ENCODE results near the gene ACP2. TPM values are rescaled to one million over a fixed set of nuclear protein-coding genes. Genes with fewer than 3 reads are reported as not detected.
A peak's percentile ranks its signal among the peaks of the same experiment; 100 is the strongest.

The ACP2 gene
- total and polyA plus RNA-seq, 4 donors: 40.3 to 94.4 (median 79.3) TPM

DNA sequence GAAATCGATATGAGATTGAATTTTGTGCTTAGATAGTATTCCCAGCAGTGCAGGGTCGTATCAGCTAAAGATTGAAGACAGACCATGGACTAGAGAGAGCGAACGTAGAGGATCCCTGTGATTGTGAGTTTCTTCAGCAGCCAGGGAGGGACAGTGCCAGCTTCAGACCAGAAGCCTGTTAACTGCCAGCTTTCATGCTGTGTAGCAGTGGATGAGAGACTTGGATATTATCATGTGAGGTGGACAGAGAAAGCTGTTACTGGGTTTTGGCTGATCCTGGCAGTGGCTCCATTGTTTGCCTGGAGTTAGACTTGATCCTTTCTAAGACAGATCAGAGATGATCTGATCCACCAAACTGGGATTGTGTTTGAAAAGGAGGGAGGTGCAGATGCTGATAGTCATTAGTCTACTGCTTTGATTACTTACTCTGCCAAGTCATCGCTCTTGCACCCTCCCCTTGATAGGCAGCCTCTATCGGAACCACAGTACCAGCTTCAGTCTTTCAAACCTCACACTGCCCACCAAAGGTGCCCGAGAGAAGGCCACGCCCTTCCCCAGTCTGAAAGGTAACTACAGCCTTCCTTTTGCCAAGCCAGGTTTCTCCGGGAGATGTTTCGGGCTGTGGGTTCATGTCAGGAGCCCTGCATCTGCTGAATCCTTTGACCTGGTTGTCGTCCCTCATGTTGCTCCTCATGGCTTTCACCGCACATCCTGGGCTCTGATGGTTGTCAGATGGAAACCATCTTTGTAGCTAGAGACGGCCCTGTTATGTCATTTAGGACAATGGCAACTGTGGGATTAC lies 37.6 kb upstream of the ACP2 start (continued):
- TF ChIP-seq, protein P1, sequence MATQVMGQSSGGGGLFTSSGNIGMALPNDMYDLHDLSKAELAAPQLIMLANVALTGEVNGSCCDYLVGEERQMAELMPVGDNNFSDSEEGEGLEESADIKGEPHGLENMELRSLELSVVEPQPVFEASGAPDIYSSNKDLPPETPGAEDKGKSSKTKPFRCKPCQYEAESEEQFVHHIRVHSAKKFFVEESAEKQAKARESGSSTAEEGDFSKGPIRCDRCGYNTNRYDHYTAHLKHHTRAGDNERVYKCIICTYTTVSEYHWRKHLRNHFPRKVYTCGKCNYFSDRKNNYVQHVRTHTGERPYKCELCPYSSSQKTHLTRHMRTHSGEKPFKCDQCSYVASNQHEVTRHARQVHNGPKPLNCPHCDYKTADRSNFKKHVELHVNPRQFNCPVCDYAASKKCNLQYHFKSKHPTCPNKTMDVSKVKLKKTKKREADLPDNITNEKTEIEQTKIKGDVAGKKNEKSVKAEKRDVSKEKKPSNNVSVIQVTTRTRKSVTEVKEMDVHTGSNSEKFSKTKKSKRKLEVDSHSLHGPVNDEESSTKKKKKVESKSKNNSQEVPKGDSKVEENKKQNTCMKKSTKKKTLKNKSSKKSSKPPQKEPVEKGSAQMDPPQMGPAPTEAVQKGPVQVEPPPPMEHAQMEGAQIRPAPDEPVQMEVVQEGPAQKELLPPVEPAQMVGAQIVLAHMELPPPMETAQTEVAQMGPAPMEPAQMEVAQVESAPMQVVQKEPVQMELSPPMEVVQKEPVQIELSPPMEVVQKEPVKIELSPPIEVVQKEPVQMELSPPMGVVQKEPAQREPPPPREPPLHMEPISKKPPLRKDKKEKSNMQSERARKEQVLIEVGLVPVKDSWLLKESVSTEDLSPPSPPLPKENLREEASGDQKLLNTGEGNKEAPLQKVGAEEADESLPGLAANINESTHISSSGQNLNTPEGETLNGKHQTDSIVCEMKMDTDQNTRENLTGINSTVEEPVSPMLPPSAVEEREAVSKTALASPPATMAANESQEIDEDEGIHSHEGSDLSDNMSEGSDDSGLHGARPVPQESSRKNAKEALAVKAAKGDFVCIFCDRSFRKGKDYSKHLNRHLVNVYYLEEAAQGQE (IDR thresholded peaks at IDR 0.05): no peak

DNA sequence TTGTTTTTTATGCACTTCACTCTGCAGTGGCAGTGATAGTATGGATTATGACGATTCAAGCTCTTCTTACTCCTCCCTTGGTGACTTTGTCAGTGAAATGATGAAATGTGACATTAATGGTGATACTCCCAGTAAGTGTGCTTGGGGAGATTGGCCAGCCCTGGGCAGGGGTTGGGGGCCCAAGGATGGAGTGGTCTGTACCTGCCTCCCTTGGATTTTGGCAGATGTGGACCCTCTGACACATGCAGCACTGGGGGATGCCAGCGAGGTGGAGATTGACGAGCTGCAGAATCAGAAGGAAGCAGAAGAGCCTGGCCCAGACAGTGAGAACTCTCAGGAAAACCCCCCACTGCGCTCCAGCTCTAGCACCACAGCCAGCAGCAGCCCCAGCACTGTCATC lies 35.5 kb upstream of the ACP2 start:
- no peak overlapping the region for H3K9ac ChIP-seq (ENCODE audit: low read depth in 1 of 2, low read length in 2 of 2)
- peaks cover 2 to 8% (median 7%) of the 10 kb centered on the region in 4 donors for H3K4me1 ChIP-seq (ENCODE audit: control insufficient read depth in 4 of 4, insufficient read depth in 4 of 4, low read length in 3 of 4)
- no peak for TF ChIP-seq HNF4A (conservative IDR thresholded peaks at IDR 0.05)
- no peak for TF ChIP-seq HNF4G (IDR thresholded peaks at IDR 0.05)
- TF ChIP-seq FOXA2 (IDR thresholded peaks at IDR 0.05): no peak
- TF ChIP-seq FOXA1 (IDR thresholded peaks at IDR 0.05): no peak
- TF ChIP-seq, protein P2, sequence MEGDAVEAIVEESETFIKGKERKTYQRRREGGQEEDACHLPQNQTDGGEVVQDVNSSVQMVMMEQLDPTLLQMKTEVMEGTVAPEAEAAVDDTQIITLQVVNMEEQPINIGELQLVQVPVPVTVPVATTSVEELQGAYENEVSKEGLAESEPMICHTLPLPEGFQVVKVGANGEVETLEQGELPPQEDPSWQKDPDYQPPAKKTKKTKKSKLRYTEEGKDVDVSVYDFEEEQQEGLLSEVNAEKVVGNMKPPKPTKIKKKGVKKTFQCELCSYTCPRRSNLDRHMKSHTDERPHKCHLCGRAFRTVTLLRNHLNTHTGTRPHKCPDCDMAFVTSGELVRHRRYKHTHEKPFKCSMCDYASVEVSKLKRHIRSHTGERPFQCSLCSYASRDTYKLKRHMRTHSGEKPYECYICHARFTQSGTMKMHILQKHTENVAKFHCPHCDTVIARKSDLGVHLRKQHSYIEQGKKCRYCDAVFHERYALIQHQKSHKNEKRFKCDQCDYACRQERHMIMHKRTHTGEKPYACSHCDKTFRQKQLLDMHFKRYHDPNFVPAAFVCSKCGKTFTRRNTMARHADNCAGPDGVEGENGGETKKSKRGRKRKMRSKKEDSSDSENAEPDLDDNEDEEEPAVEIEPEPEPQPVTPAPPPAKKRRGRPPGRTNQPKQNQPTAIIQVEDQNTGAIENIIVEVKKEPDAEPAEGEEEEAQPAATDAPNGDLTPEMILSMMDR (IDR thresholded peaks at IDR 0.05; ENCODE audit: low read depth, low read length, missing input control): no peak
- no peak for TF ChIP-seq RXRA (IDR thresholded peaks at IDR 0.05)
- no peak for TF ChIP-seq GABPA (IDR thresholded peaks at IDR 0.05 in 1 of 2, conservative IDR thresholded peaks at IDR 0.05 in 1 of 2)
- TF ChIP-seq YY1 (IDR thresholded peaks at IDR 0.05): no peak

DNA sequence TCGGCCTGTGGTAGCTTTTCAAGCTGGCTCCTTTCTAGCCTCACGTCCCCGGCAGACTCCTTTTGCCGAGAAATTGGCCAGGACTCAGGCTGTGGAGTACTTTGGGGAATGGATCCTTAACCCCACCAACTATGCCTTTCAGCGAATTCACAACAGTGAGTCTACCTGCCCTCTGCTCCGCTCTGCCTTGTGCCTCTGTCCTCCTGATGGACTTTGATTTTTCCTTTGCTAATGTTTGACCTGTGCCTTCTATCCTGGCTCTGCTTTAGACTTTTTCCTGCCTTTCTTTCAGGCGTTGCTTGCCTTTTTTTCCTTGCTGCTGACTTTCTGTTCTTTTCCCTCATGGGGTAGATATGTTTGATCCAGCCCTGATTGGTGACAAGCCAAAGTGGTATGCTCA lies 33.8 kb upstream of the ACP2 start:
- H3K27me3 ChIP-seq (ENCODE audit: control insufficient read depth in 4 of 4, insufficient read depth in 4 of 4, low read length in 3 of 4): no peaks in the 10 kb centered on the region
- no peak overlapping the region for H3K9ac ChIP-seq (ENCODE audit: low read depth in 1 of 2, low read length in 2 of 2)
- peaks cover 12 to 65% (median 51%) of the 10 kb centered on the region in 4 donors for H3K36me3 ChIP-seq (ENCODE audit: control insufficient read depth in 4 of 4, insufficient read depth in 3 of 4, low read depth in 1 of 4, low read length in 3 of 4)
- H3K27ac ChIP-seq (ENCODE audit: low read depth in 1 of 2, low read length in 2 of 2): peak overlapping the region in 1 of 2 donors; percentile 42
- WGBS: 50% methylated on average over 7 of the region's 7 CpGs
- H3K4me3 ChIP-seq (ENCODE audit: low read depth in 1 of 3, low read length in 3 of 3): no peak overlapping the region
- H3K9me3 ChIP-seq (ENCODE audit: control insufficient read depth in 4 of 4, low read length in 3 of 4): no peaks in the 10 kb centered on the region
- H3K4me1 ChIP-seq (ENCODE audit: control insufficient read depth in 4 of 4, insufficient read depth in 4 of 4, low read length in 3 of 4): peaks cover 2 to 8% (median 7%) of the 10 kb centered on the region in 4 donors
- DNase-seq (ENCODE audit: low spot score): no peak
- TF ChIP-seq RAD21 (IDR thresholded peaks at IDR 0.05) (peak; percentile 31 to 51), NR2F2 (IDR thresholded peaks at IDR 0.05) (peak; percentile 33), TAF1 (conservative IDR thresholded peaks at IDR 0.05) (no peak), HNF4A (conservative IDR thresholded peaks at IDR 0.05) (peak; percentile 97 to 98), SP1 (IDR thresholded peaks at IDR 0.05) (peak; percentile 89), YY1 (IDR thresholded peaks at IDR 0.05) (no peak), HNF4G (IDR thresholded peaks at IDR 0.05) (peak; percentile 88), EGR1 (IDR thresholded peaks at IDR 0.05; ENCODE audit: low read depth in 2 of 2) (no peak), GABPA (IDR thresholded peaks at IDR 0.05 in 1 of 2, conservative IDR thresholded peaks at IDR 0.05 in 1 of 2) (peak in 1 of 2 donors; percentile 27), FOXA1 (IDR thresholded peaks at IDR 0.05) (no peak), RXRA (IDR thresholded peaks at IDR 0.05) (peak; percentile 76 to 78), JUND (IDR thresholded peaks at IDR 0.05) (no peak)
- TF ChIP-seq, protein P2 (IDR thresholded peaks at IDR 0.05; ENCODE audit: low read depth, low read length, missing input control): no peak
- TF ChIP-seq, protein P3, sequence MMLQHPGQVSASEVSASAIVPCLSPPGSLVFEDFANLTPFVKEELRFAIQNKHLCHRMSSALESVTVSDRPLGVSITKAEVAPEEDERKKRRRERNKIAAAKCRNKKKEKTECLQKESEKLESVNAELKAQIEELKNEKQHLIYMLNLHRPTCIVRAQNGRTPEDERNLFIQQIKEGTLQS (IDR thresholded peaks at IDR 0.05): no peak
- TF ChIP-seq, protein P1 (IDR thresholded peaks at IDR 0.05): peak; percentile 44
- TF ChIP-seq, protein P4, sequence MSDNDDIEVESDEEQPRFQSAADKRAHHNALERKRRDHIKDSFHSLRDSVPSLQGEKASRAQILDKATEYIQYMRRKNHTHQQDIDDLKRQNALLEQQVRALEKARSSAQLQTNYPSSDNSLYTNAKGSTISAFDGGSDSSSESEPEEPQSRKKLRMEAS (IDR thresholded peaks at IDR 0.05): no peak

More for the DNA sequence above, 35.5 kb upstream of the ACP2 start:
- Histone ChIP-seq H3K4me3 (ENCODE audit: low read depth in 1 of 3, low read length in 3 of 3) (no peak overlapping the region), H3K27ac (ENCODE audit: low read depth in 1 of 2, low read length in 2 of 2) (no peak overlapping the region), H3K9me3 (ENCODE audit: control insufficient read depth in 4 of 4, low read length in 3 of 4) (no peaks in the 10 kb centered on the region), H3K27me3 (ENCODE audit: control insufficient read depth in 4 of 4, insufficient read depth in 4 of 4, low read length in 3 of 4) (no peaks in the 10 kb centered on the region), H3K36me3 (ENCODE audit: control insufficient read depth in 4 of 4, insufficient read depth in 3 of 4, low read depth in 1 of 4, low read length in 3 of 4) (peaks cover 12 to 64% (median 49%) of the 10 kb centered on the region in 4 donors)
- WGBS: 95% methylated on average over 4 of the region's 4 CpGs
- no peak for DNase-seq (ENCODE audit: low spot score)
